GM08714 (cell line): ENCODE results near the gene PRR4.

Experiments
- H3K4me3 ChIP-seq: fragments of 200-500 bp; sonication (Bioruptor generic); 2 replicates; pipeline ENCODE4 v1.5.1; 2014; ENCODE audit warnings: mild to moderate bottlenecking, low read length, inconsistent platforms
- ZNF274 ChIP-seq: IDR thresholded peaks from 2 replicates; pipeline ENCODE4 v1.6.1; 2012; ENCODE audit warnings: mild to moderate bottlenecking, low read depth, low read length

The PRR4 gene

GRCh38 chr12:10849425-10849878 is at the start of gene PRR4:
Gene PRR4 (minus strand): TSS chr12:10849475. CDS start chr12:10849437, 38 bp downstream.
- no peak for TF ChIP-seq ZNF274
- H3K4me3 ChIP-seq = no peak within 1 kb of the TSS

GRCh38 chr12:10896854-10897253 is 47.6 kb upstream of the PRR4 start:
- no peak overlapping the region for H3K4me3 ChIP-seq
- no peak for TF ChIP-seq ZNF274

GRCh38 chr12:10891937-10892336 is 42.7 kb upstream of the PRR4 start:
- no peak for TF ChIP-seq ZNF274
- no peak overlapping the region for H3K4me3 ChIP-seq

- no peak overlapping the region for H3K4me3 ChIP-seq
- no peak for TF ChIP-seq ZNF274
These were observed 40.0 kb upstream of the PRR4 start for GRCh38 chr12:10889226-10889625.

GRCh38 chr12:10884086-10884725 is 34.9 kb upstream of the PRR4 start, which contains the start of gene PRH1:
Gene PRH1 (minus strand): TSS chr12:10884255. CDS start chr12:10884217, 38 bp downstream.
- H3K4me3 ChIP-seq = no peak within 1 kb of the TSS
- no peak for TF ChIP-seq ZNF274

GRCh38 chr12:10873378-10873777 is 24.1 kb upstream of the PRR4 start:
- TF ChIP-seq ZNF274 = no peak

GRCh38 chr12:10867381-10867780 is 18.1 kb upstream of the PRR4 start:
- no peak overlapping the region for H3K4me3 ChIP-seq
- TF ChIP-seq ZNF274 = no peak

More at GRCh38 chr12:10873378-10873777, 24.1 kb upstream of the PRR4 start:
- H3K4me3 ChIP-seq = no peak overlapping the region

GRCh38 chr12:10863512-10864218 is 14.4 kb upstream of the PRR4 start:
- TF ChIP-seq ZNF274 = no peak
- no peak overlapping the region for H3K4me3 ChIP-seq

- TF ChIP-seq ZNF274 = no peak
- no peak overlapping the region for H3K4me3 ChIP-seq
These were observed 12.1 kb upstream of the PRR4 start for GRCh38 chr12:10861366-10861765.

GRCh38 chr12:10855807-10856206 is 6.5 kb upstream of the PRR4 start:
- no peak for TF ChIP-seq ZNF274
- no peak overlapping the region for H3K4me3 ChIP-seq

- no peak for TF ChIP-seq ZNF274
- H3K4me3 ChIP-seq = no peak overlapping the region
These were observed 4.5 kb upstream of the PRR4 start for GRCh38 chr12:10853776-10854175.

- no peak overlapping the region for H3K4me3 ChIP-seq
- no peak for TF ChIP-seq ZNF274
These were observed 2.1 kb upstream of the PRR4 start for GRCh38 chr12:10851243-10851858.

GRCh38 chr12:10847744-10848143 is 1.5 kb downstream of the PRR4 start:
- no peak for TF ChIP-seq ZNF274
- H3K4me3 ChIP-seq = no peak overlapping the region

GRCh38 chr12:10842862-10843261 is 6.4 kb downstream of the PRR4 start:
- TF ChIP-seq ZNF274 = no peak
- H3K4me3 ChIP-seq = no peak overlapping the region

GRCh38 chr12:10838461-10838860 is 10.8 kb downstream of the PRR4 start:
- no peak for TF ChIP-seq ZNF274
- H3K4me3 ChIP-seq = no peak overlapping the region
